ENCODE data around the gene SERINC4.

The SERINC4 gene

DNA sequence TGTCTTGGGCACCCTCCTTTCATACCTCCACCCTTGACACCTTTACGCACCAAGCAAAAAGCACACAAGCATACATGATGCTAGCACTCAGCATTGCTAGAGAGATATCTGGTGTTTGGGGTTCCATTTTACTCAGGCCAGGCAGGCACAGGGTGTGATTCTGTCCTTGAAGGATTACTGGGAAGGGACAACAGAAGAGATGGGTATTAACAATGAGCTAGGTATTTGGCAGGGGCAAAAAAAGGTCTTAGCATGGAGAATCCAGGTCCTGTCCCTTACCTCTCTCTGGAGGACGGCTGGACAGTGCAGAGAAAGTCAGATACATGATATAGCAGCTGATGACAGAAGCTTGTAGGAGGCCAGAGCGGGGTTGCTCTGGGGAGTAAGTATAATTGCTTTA lies 3.5 kb downstream of the SERINC4 start:
- no peak for DNase-seq (ENCODE audit: low read depth in 2 of 2)

GRCh38 chr15:43795997-43796396 lies 4.0 kb downstream of the SERINC4 start:
- DNase-seq (ENCODE audit: low read depth in 2 of 2), result no peak

DNA sequence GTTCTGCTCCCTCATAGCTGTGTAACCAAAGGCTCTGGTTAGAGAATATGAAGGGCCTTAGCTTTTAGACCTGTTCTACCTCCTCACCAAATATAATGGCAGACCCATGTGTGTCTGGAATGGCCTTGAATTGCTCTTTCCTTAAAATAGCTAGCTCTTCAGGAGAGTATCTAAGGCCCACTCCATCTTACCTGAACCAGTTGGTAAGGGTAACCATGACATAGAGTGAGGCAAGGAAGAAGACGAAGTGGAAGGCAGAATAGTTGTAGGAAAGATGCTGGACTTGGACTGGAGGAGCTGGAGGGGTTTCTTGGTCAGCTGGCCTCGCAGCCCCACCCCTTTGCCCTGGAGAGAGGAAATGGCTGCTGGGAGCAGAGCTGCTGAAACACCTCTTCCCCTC lies 4.8 kb downstream of the SERINC4 start:
- DNase-seq (ENCODE audit: low read depth in 2 of 2), result no peak

GRCh38 chr15:43794269-43795037 lies 5.6 kb downstream of the SERINC4 start:
- DNase-seq (ENCODE audit: low read depth in 2 of 2), result no peak

DNA sequence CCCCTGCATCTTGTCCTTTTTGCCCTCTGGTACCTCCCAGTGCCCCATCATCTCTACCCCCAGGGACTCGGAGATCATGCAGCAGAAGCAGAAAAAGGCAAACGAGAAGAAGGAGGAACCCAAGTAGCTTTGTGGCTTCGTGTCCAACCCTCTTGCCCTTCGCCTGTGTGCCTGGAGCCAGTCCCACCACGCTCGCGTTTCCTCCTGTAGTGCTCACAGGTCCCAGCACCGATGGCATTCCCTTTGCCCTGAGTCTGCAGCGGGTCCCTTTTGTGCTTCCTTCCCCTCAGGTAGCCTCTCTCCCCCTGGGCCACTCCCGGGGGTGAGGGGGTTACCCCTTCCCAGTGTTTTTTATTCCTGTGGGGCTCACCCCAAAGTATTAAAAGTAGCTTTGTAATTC lies 6.4 kb downstream of the SERINC4 start:
- DNase-seq (ENCODE audit: low read depth in 2 of 2), result no peak

- no peak for DNase-seq (ENCODE audit: low read depth in 2 of 2)
Measured at GRCh38 chr15:43792761-43793476, 7.1 kb downstream of the SERINC4 start.

GRCh38 chr15:43791993-43792760 lies 7.8 kb downstream of the SERINC4 start, which contains the start of gene SERF2:
Gene SERF2, plus strand, starts transcription at chr15:43792320. Its CDS starts 57 bp downstream, at chr15:43792377.
- DNase-seq (ENCODE audit: low read depth in 2 of 2), result peak; percentile 99

DNA sequence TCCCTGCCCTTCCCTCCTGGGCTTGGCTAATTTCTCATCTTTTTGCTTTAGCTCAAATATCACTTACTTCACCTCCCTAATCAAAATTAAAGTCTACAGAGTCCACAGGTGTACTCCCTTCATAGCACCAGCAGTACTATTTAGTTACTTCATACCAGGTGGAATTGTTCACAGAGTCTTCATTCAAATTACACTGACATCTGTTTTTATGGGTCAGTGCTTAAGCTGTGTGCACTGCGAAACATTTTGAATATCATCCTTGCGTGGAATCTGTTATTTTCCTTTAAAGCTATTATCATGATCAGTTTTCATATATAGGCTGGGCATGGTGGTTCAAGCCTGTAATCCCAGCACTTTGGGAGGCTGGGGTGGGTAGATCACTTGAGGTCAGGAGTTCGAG lies 10.6 kb downstream of the SERINC4 start:
- DNase-seq (ENCODE audit: low read depth in 2 of 2), result no peak

DNA sequence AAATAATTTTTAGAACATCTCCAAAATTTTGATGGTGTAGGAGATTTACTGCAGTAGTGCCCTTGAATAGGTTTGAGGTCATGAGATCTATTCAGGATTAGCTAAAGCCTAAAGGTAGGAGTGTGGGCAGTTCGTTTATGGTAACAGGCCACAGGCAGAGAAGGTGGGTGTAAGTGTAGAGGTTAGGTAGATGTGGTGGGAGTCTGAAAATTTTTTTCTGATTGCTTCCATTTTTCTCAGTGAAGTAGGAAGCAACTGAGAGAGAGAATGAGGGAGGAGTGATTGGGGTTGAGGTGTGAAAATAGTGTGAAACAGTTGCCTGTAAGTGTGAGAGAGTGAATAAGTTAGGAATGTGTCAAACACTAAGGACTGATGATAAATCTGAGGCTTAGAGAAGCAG lies 21.0 kb downstream of the SERINC4 start:
- no peak for DNase-seq (ENCODE audit: low read depth in 2 of 2)

DNA sequence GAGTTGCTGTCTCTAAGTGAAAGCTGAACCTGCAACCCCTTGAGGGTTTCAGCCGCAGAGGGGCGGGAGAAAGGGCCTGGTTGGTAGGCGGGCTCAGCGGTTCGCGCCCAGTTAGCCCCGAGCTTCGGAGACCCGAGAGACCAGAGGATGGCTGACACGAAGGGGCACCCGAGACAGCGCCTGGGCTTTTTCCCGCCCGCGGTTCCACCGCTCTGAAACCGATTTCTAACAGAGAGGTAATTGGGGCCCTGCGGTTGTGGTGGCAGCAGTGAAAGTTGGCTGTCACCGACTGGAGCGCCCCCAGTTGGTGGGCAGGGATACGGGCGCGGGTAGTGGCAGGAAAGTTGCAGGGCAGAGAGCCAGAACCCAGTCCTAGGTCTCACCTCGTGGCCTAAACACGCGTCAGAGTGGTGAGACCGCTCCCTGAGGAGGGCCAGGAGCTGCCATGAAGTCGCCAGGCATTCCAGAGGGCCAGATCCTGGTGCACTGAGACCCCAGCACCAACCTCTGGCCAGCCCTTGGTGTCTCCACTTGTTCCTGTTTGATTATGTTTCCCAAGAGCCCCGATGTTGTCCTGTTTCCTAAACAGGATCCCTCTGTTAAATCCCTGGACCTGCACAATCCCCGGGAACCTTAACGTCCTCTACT lies 22.6 kb downstream of the SERINC4 start:
- DNase-seq (ENCODE audit: low read depth in 2 of 2), result peak; percentile 58 to 67

DNA sequence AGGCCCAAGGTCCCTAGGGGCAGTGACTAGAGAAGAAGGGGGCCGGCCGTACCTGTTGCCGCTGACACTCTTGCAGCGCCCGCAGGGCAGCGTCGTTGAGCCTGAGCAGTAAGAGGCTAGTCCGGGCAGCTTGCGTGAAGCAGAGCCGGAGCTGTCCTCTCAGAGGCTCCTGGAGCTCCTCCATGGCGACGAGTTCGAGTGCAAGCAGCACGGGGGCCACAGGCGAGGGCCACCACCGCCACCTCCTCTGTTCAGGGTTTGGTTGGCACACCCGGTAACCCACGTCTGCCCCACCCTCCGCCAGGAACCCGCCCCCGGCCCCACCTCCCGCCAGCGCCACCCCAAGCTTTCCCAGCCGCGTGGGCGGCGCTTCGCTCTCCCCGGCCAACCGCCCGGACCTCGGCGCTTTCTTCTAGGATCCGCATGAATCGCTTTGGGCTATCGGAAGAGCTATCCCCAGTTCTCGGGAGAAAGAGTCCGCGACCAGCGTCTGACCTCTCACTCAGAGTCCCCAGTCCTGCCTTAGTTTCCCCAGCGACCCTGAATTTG lies 23.2 kb downstream of the SERINC4 start, which contains the start of gene ELL3:
Gene ELL3 (minus strand): TSS at position 249 of the 549 bp plus-strand sequence. CDS start 65 bp downstream, at position 184.
- DNase-seq (ENCODE audit: low read depth in 2 of 2), result peak; percentile 50 to 62

- no peak for DNase-seq (ENCODE audit: low read depth in 2 of 2)
Measured at GRCh38 chr15:43776101-43776717, 23.8 kb downstream of the SERINC4 start.

GRCh38 chr15:43775411-43775965 lies 24.5 kb downstream of the SERINC4 start:
- no peak for DNase-seq (ENCODE audit: low read depth in 2 of 2)

- DNase-seq (ENCODE audit: low read depth in 2 of 2), result no peak
Measured at GRCh38 chr15:43774062-43774461, 26.0 kb downstream of the SERINC4 start.

DNA sequence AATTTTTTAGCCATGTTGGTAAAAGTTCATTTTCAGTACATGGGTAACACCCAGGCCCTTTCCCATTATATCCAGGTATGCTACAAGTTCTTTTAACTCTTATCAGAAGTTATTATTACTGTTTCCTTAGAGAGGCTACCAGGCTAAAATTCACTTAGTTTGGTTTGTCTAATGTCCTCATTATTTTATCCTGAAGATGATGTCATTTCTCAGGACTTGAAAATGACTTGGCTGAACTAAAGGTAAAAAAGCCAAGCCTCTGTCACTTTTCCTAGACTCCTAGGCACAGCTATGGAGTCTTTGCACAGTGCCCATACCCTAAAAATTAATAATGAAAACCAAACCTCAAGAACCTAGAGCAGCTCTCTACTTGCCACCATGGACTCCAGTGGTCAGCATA lies 27.4 kb downstream of the SERINC4 start:
- no peak for DNase-seq (ENCODE audit: low read depth in 2 of 2)

GRCh38 chr15:43771816-43772215 lies 28.2 kb downstream of the SERINC4 start:
- DNase-seq (ENCODE audit: low read depth in 2 of 2), result no peak

DNA sequence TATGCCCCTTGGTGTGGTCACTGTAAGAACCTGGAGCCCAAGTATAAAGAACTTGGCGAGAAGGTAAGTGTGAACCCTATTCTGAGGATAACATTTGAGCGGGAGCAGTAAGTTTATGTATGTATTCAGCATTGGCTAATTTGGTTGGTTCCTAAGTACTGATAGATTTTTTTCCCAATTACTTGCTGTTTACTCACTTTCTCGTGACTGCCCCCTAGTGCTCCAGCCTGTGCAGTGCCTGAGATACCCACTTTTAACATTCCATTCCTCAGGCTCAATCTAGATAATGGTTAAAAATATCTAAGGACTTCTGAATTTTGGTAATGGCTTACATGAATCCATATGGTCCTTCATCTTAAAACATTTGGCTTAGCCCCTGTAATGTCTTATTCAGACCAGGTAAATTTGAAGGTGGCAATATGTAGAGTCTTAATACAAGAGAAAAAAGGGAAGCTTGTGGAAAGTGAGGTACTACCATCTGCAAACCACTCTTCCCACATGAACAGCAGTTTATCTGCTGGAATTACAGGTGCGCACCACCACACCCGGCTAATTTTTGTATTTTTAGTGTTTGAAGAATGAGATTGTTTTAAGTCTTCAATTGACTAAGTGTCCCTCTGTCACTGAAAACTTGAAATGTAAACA lies 30.3 kb downstream of the SERINC4 start:
- peak in 1 of 2 donors; percentile 41 for DNase-seq (ENCODE audit: low read depth in 2 of 2)

DNA sequence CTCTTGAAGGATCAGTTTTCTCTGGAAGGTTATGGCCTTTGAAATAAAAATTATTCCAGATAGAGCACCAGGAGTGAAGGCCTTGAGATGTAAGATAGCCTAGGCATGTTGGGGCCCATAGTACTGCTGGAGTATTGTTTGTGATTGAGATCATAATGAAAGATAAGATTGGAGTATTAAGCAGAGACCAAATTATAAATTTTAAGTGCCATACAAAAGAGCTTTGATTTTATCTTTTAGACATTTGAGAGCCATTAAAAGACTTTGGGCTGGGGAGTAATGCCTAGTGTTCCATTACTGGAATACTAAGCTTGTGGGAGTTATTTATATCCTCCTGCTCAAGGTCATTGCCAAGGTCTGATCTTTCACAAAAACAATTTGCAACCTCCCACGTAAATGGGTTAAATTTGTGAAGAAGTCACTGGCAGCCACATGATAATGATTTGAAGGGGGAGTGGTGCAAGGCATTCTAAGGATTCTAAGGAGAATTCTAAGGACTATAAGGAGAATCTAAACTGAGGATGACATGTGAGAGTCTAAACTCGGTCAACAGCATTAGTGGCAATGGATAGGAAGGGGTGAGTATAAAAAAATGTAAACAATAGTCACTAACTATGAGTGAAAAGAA lies 36.1 kb downstream of the SERINC4 start:
- DNase-seq (ENCODE audit: low read depth in 2 of 2), result no peak

GRCh38 chr15:43762824-43763223 lies 37.2 kb downstream of the SERINC4 start:
- no peak for DNase-seq (ENCODE audit: low read depth in 2 of 2)

DNA sequence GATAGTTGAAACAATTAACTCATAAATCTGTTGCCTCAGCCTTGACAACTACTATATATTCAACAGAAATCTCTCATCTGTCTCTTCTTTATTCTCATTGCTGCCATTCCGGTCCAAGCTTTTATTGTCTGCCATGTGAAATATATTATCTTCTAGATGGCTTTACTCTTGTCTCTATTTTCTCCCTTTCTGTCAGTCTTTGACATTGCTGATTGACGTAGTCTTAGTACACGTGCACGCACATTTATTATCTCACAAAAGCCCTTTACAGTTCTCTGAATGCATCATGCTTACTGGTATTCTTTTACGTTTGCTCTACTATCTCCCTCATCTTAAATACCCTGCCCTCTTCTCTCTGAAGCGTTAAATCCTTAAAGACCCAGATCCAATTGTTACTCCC lies 48.1 kb downstream of the SERINC4 start:
- no peak for DNase-seq (ENCODE audit: low read depth in 2 of 2)
